ENCODE results near the gene TRIP11.

Gene TRIP11

GRCh38 chr14:91919814-91920213 is 120.0 kb downstream of the TRIP11 start:
- DNase-seq (ENCODE audit: low read depth in 3 of 3): no peak

- no peak for DNase-seq (ENCODE audit: low read depth in 3 of 3)
Measured at GRCh38 chr14:91918186-91918883, 121.5 kb downstream of the TRIP11 start.
